ENCODE measurements around the gene UIMC1. TPM values are rescaled to one million over a fixed set of nuclear protein-coding genes. Genes with fewer than 3 reads are reported as not detected.

The UIMC1 gene
- total RNA-seq, 2 experiments from 2014 or later = 46.5 to 50.5 TPM

- Mint-ChIP-seq H3K4me3 (no peak overlapping the region), H3K27ac (no peak overlapping the region), H3K27me3 (no peaks in the 10 kb centered on the region), H3K9me3 (no peaks in the 10 kb centered on the region), H3K4me1 (peaks cover 7% of the 10 kb centered on the region), H3K36me3 (ENCODE audit: low read depth) (no peaks in the 10 kb centered on the region)
- ChIA-PET POLR2A (no interaction called here), CTCF (no interaction called here)
- DNase-seq = no peak
Observed at GRCh38 chr5:176892663-176893062, 113.9 kb downstream of the UIMC1 start.

GRCh38 chr5:176891331-176891958 lies 115.1 kb downstream of the UIMC1 start:
- Mint-ChIP-seq H3K36me3 (ENCODE audit: low read depth) (no peaks in the 10 kb centered on the region), H3K9me3 (no peaks in the 10 kb centered on the region), H3K27me3 (no peaks in the 10 kb centered on the region), H3K4me3 (no peak overlapping the region), H3K27ac (no peak overlapping the region), H3K4me1 (peaks cover 7% of the 10 kb centered on the region)
- ChIA-PET CTCF (no interaction called here), POLR2A (interaction anchor here (0.6 to 1.0 kb wide), 2 partner anchors 24 to 419 kb away, joined by 3 read pairs; no protein-coding TSS in a partner anchor)
- no peak for DNase-seq

- Mint-ChIP-seq H3K27me3 (no peaks in the 10 kb centered on the region), H3K27ac (no peak overlapping the region), H3K36me3 (ENCODE audit: low read depth) (no peaks in the 10 kb centered on the region), H3K4me1 (peaks cover 4% of the 10 kb centered on the region), H3K4me3 (no peak overlapping the region), H3K9me3 (no peaks in the 10 kb centered on the region)
- ChIA-PET POLR2A (interaction anchor here (1.0 kb wide), 1 partner anchor 25 kb away, joined by 3 read pairs; no protein-coding TSS in a partner anchor), CTCF (no interaction called here)
- DNase-seq = no peak
Observed at GRCh38 chr5:176890455-176891330, 115.9 kb downstream of the UIMC1 start.

DNA sequence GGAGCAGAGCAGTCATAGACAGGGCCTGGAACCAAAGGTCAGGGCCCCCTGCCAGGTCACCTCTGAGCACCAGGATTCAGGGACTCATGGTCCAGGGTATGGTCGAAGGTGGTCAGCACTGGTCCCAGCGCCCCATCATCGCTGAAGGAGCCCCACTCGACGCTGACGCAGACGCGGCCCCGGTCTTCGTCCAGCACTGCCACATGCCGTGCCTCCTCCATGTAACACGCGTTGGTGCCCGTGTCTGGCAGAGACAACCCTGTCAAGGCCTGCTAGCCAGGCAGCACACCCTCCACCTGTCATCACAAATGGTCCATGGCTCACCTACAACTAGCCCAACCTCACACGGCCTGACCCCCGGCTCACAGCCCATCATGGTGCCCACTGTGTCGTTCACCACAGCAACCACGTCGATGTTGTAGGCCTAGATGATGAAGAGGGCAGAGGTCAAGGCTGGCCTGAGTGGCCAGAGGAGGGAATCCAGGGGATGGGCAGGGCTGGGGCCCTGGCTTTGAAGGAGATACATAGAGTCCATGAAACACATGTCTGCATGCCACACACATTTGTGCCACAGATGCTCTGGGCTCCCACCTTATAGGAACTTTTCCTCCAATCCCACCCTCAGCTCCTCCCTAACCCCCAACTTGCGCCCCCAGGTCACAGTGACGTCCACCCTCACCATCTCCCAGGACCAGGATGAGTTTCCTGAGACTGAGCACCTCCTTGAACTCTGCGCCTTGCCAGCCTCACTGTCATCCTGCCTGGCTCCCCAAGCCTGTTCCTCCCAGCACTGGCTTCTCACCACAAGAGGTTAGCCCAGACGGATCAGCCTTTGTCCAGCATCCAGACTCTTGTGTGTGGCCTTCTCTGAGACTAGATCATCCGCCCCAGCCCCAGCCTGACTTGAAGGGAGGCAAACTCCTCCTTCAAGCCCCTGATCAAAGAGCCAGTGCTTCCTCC lies 117.0 kb downstream of the UIMC1 start:
- DNase-seq = no peak
- no peak overlapping the region for H3K27ac Mint-ChIP-seq
- CTCF ChIA-PET = no interaction called here
- H3K27me3 Mint-ChIP-seq = no peaks in the 10 kb centered on the region
- POLR2A ChIA-PET = no interaction called here
- H3K4me1 Mint-ChIP-seq = peaks cover 6% of the 10 kb centered on the region
- H3K9me3 Mint-ChIP-seq = no peaks in the 10 kb centered on the region
- H3K4me3 Mint-ChIP-seq = no peak overlapping the region
- no peaks in the 10 kb centered on the region for H3K36me3 Mint-ChIP-seq (ENCODE audit: low read depth)

GRCh38 chr5:176888865-176889165 lies 117.8 kb downstream of the UIMC1 start:
- H3K27ac Mint-ChIP-seq = no peak overlapping the region
- no peak overlapping the region for H3K4me3 Mint-ChIP-seq
- no peaks in the 10 kb centered on the region for H3K36me3 Mint-ChIP-seq (ENCODE audit: low read depth)
- peaks cover 8% of the 10 kb centered on the region for H3K4me1 Mint-ChIP-seq
- CTCF ChIA-PET = no interaction called here
- H3K27me3 Mint-ChIP-seq = no peaks in the 10 kb centered on the region
- POLR2A ChIA-PET = no interaction called here
- DNase-seq = no peak
- no peaks in the 10 kb centered on the region for H3K9me3 Mint-ChIP-seq

GRCh38 chr5:176888016-176888864 lies 118.3 kb downstream of the UIMC1 start:
- H3K27me3 Mint-ChIP-seq = no peaks in the 10 kb centered on the region
- ChIA-PET CTCF (no interaction called here), POLR2A (no interaction called here)
- H3K36me3 Mint-ChIP-seq (ENCODE audit: low read depth) = no peaks in the 10 kb centered on the region
- no peaks in the 10 kb centered on the region for H3K9me3 Mint-ChIP-seq
- H3K27ac Mint-ChIP-seq = no peak overlapping the region
- DNase-seq = no peak
- peaks cover 8% of the 10 kb centered on the region for H3K4me1 Mint-ChIP-seq
- H3K4me3 Mint-ChIP-seq = no peak overlapping the region

DNA sequence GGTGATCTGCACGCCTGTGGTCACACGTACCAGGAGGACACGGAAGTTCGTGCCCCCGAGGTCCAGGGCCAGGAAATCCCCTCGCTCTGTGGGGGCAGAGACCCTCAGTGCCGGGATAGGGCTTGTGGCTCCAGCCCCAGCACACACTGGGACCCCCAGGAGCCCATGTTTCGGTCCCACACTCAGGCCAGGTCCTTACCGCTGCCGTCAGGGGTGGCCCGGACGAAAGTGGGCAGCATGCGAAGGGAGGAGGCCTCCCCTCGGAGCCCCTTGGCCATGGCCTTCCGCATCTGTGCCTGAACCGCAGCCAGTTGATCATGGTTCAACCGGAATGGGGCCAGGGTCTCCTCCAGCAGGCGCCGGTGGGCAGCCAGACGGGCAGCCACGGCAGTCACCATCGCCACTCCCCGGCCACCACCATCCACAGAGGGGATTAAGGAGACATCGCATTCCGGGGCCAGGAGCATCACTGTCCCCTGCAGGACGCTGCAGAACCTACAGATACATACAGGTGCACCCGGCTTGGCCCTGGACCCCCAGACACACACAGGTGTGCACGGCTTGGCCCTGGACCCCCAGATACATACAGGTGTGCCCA lies 119.2 kb downstream of the UIMC1 start:
- no peak overlapping the region for H3K4me3 Mint-ChIP-seq
- no peaks in the 10 kb centered on the region for H3K36me3 Mint-ChIP-seq (ENCODE audit: low read depth)
- H3K9me3 Mint-ChIP-seq = no peaks in the 10 kb centered on the region
- no peak overlapping the region for H3K27ac Mint-ChIP-seq
- ChIA-PET CTCF (no interaction called here), POLR2A (no interaction called here)
- peaks cover 8% of the 10 kb centered on the region for H3K4me1 Mint-ChIP-seq
- H3K27me3 Mint-ChIP-seq = no peaks in the 10 kb centered on the region
- no peak for DNase-seq

DNA sequence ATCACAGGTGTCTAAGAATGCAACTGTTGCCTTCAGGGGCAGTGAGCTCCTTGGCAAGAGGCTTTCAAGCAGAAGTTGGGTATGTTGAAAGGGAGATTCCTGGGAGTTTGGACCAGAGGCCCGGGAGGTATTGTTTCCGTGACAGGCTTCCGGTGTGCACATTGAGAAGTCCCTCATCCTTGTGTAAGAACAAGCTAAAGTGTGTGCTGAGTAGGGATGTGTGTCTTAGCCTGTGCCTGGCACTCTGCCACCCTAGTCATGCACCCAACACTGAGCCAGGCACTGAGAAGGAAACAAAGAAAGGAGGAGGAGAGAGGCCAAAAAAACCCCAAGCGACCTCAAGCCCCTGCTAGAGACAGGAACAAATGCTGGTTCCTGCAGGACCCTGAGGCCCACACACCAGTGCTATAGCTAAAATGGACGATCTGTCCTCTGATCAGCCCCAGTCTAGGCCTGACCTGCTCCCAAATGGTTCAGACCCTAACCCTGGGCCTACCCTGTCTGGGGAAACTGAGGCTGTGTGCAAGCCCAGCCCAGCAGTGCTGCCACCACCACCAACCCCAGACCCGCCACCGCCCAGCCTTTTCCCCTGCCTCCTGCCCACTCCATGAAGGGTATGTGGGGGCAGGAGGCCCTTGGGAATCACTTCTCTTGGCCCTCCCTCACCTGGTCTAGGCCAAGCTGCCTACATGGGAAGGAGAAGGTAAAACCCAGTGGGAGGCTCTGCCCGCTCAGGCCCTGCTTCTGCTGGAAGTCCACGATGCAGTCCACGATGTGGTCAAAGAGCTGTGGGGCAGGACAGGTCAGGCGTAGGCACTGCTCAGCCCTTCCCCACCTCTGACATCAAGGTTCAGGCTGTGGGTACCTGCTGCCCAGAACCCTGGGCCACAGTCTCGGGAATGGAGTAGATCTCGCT lies 120.0 kb downstream of the UIMC1 start:
- Mint-ChIP-seq H3K36me3 (ENCODE audit: low read depth) (no peaks in the 10 kb centered on the region), H3K4me1 (peaks cover 8% of the 10 kb centered on the region), H3K9me3 (no peaks in the 10 kb centered on the region), H3K27me3 (no peaks in the 10 kb centered on the region), H3K27ac (no peak overlapping the region), H3K4me3 (no peak overlapping the region)
- DNase-seq = no peak
- CTCF ChIA-PET = interaction anchor here (0.9 kb wide), 1 partner anchor 226 kb away, joined by 3 read pairs; no protein-coding TSS in a partner anchor
- POLR2A ChIA-PET = no interaction called here

DNA sequence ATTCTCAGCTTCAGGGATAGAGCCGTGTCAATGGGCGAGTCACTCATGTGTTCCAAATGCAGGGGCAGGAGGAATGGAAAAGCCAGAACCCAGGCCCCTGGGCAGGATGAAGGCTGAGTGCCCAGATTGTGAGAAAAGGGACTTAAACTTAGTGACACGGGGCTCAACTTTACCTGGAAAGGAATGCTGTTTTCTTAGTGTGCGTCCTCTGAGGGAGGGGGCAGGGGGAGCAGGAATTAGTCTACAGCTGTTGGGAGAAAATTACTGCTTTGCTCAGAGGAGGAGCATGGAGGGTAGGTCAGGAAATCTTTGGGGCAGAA lies 122.0 kb downstream of the UIMC1 start:
- H3K9me3 Mint-ChIP-seq = no peaks in the 10 kb centered on the region
- no peaks in the 10 kb centered on the region for H3K36me3 Mint-ChIP-seq (ENCODE audit: low read depth)
- H3K27me3 Mint-ChIP-seq = no peaks in the 10 kb centered on the region
- H3K4me1 Mint-ChIP-seq = peaks cover 8% of the 10 kb centered on the region
- no peak overlapping the region for H3K27ac Mint-ChIP-seq
- no peak overlapping the region for H3K4me3 Mint-ChIP-seq
- ChIA-PET POLR2A (no interaction called here), CTCF (no interaction called here)
- no peak for DNase-seq

DNA sequence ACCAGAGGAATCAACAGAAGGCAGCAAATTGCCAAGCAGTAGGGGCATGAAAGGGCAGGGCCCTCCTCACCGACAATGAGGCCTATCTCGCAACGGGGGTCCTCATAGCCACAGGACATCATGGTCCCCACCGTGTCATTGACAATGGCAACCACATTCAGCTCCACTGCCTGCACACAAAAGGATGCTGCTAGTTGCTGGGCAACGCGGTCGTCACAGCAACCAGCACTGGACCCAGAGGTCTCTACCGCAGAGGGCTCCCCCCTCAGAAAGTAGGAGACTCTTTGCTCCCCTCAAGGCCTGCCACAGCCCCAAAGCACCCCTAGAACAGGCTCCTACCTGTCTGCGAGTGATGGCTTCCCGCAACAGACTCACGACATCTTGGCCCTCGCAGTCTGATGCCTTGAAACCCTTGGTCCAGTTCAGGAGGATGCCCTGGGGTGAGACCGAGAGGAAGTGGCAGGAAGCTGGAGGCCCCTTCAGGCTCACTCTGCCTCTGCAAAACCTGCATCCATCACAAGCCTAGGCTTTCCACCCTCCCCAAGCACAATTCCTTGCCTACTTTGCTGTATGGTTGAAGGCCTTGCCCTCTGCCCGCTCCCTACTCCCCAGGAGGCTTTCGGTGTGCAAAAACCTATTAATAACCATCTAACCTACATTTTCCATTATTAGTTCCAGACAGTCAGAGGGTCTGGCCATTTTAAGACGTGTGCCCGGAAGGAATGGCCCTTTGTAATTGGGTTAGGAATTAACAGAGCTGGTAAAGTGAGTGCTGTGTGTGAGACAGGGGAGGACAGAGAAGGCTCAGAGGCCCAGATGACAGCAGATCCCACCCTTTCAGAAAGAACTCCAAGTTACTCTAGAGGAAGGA lies 122.6 kb downstream of the UIMC1 start:
- ChIA-PET POLR2A (no interaction called here), CTCF (interaction anchor here (1.6 kb wide), 1 partner anchor 223 kb away, joined by 5 read pairs; no protein-coding TSS in a partner anchor)
- H3K27me3 Mint-ChIP-seq = no peaks in the 10 kb centered on the region
- H3K4me3 Mint-ChIP-seq = no peak overlapping the region
- DNase-seq = no peak
- no peak overlapping the region for H3K27ac Mint-ChIP-seq
- H3K36me3 Mint-ChIP-seq (ENCODE audit: low read depth) = no peaks in the 10 kb centered on the region
- H3K9me3 Mint-ChIP-seq = no peaks in the 10 kb centered on the region
- H3K4me1 Mint-ChIP-seq = peaks cover 8% of the 10 kb centered on the region

GRCh38 chr5:176882567-176882903 lies 124.0 kb downstream of the UIMC1 start:
- POLR2A ChIA-PET = no interaction called here
- H3K36me3 Mint-ChIP-seq (ENCODE audit: low read depth) = no peaks in the 10 kb centered on the region
- no peaks in the 10 kb centered on the region for H3K27me3 Mint-ChIP-seq

More at GRCh38 chr5:176882567-176882903, 124.0 kb downstream of the UIMC1 start:
- CTCF ChIA-PET = interaction anchor here (1.6 kb wide), 1 partner anchor 222 kb away, joined by 5 read pairs; no protein-coding TSS in a partner anchor
- H3K27ac Mint-ChIP-seq = no peak overlapping the region
- no peak overlapping the region for H3K4me3 Mint-ChIP-seq
- DNase-seq = no peak
- no peaks in the 10 kb centered on the region for H3K9me3 Mint-ChIP-seq
- H3K4me1 Mint-ChIP-seq = peaks cover 8% of the 10 kb centered on the region

All from activated CD4-positive, alpha-beta memory T cell treated with anti-CD3 and anti-CD28 coated beads, Interleukin-2, amount 10 ng/mL, durations not matched to agents 7 days and 5 days (primary cell).